GM12873 (cell line): ENCODE measurements around the gene TEX48.

ENCODE experiments used
- CTCF ChIP-seq: IDR thresholded peaks from 2 replicates; pipeline ENCODE4 v1.5.1; 2012; ENCODE audit warnings: low read depth, mild to moderate bottlenecking, moderate library complexity, low read length, control low read depth; ENCODE audit not compliant: insufficient read depth; ENCODE audit errors: missing control alignments

TEX48 gene

GRCh38 chr9:114706711-114707110, 24.7 kb upstream of the TEX48 start:
- TF ChIP-seq CTCF: no peak

DNA sequence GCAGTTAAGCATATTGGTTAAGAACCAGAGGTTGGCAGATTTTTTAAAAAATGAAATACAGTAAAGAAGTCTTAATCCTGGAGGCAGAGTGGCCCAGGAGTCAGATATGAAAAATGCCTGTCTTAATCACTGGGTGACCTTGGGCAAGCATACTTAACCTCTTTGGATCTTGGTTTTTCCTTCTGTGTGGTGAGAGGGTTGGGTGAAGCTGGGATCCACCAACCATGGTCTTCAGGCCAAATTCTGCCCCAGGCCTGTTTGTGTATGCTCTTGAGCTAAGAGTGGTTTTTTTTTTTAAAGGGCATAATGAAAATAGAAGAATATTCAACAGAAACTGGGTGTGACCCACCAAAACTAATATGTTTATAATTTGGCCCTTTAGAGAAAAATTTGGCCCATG, 20.0 kb upstream of the TEX48 start:
- no peak for TF ChIP-seq CTCF

DNA sequence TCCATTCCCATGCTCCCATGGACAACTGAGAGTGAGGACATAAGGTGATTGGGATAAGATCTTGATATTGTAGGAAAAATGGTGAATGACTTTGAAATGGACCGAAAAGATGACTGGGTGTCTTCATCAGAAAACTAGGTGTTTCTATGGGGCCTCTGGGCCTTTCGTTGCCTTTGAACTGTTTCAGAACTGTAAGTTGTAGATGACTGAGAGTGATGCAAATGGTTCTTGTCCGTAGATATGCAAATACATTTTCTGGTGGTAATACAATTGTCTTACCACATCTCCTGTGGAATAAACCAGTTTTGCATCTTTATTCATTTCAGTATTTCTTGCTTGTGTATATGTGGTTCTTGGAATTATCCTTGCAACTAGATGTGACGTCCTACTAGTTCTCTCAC, 16.0 kb upstream of the TEX48 start:
- no peak for TF ChIP-seq CTCF

- no peak for TF ChIP-seq CTCF
These were observed 15.0 kb upstream of the TEX48 start for GRCh38 chr9:114696814-114697544.

GRCh38 chr9:114695948-114696347, 14.0 kb upstream of the TEX48 start:
- no peak for TF ChIP-seq CTCF

GRCh38 chr9:114694719-114695269, 12.8 kb upstream of the TEX48 start:
- TF ChIP-seq CTCF: no peak

GRCh38 chr9:114694146-114694545, 12.2 kb upstream of the TEX48 start:
- no peak for TF ChIP-seq CTCF
